H1 (cell line): Measurements from ENCODE around the gene DGKZ. TPM values are rescaled to one million over a fixed set of nuclear protein-coding genes. Genes with fewer than 3 reads are reported as not detected.

Experiments
- ASH2L ChIP-seq: fragments of 200-600, 300-600 bp; sonication (generic); IDR thresholded peaks from one replicate; pipeline ENCODE4 v1.7.1; 2017; ENCODE audit warnings: low read length
- BRCA1 ChIP-seq: IDR thresholded peaks from 2 replicates; pipeline ENCODE4 v1.6.1; 2012; ENCODE audit warnings: low read depth, low read length, improper control_type of control experiment
- CHD7 ChIP-seq: fragments of 300-600 bp; sonication (generic); IDR thresholded peaks from 2 replicates; pipeline ENCODE4 v1.7.1; 2012; ENCODE audit warnings: low read length, moderate library complexity, mild to moderate bottlenecking, inconsistent platforms; ENCODE audit not compliant: insufficient replicate concordance
- CTBP2 ChIP-seq: IDR thresholded peaks from 2 replicates; pipeline ENCODE4 v1.7.0; 2011; ENCODE audit warnings: borderline replicate concordance, mild to moderate bottlenecking, moderate library complexity, mixed read lengths, low read length; ENCODE audit not compliant: insufficient read depth, insufficient read length
- EGR1 ChIP-seq: IDR thresholded peaks from 2 replicates; pipeline ENCODE4 v1.6.1; 2011; ENCODE audit warnings: low read depth, low read length, borderline replicate concordance
- POLR2AphosphoS5 ChIP-seq: IDR thresholded peaks from 2 replicates; pipeline ENCODE4 v1.6.1; 2011; ENCODE audit warnings: low read depth, low read length
- RXRA ChIP-seq: IDR thresholded peaks from 2 replicates; pipeline ENCODE4 v1.6.1; 2011; ENCODE audit warnings: low read depth, mild to moderate bottlenecking, low read length, moderate library complexity; ENCODE audit not compliant: insufficient read depth
- TAF1 ChIP-seq: IDR thresholded peaks from 2 replicates; pipeline ENCODE4 v1.6.1; 2011; ENCODE audit warnings: mild to moderate bottlenecking, low read depth, low read length
- TBP ChIP-seq: IDR thresholded peaks from 2 replicates; pipeline ENCODE4 v1.6.1; 2011; ENCODE audit warnings: low read depth, low read length, improper control_type of control experiment
- polyA plus RNA-seq, 7 experiments: library from polyadenylated mRNA; depleted of rRNA in 3 of 7; stranded (reverse) in 5 of 7; unstranded in 2 of 7; fragments of >200 nt in 5 of 7; fragments of 200-250 nt in 2 of 7; gene quantifications; 1 replicate in 5 of 7; 2 replicates in 1 of 7; 4 replicates in 1 of 7; pipeline versions ENCODE4 v1.2.1 to v1.2.3, GENCODE V29; 2011 to 2013; ENCODE audit warnings: missing spikeins in 2 of 7, mixed read lengths in 2 of 7
- total RNA-seq: library from RNA; stranded (reverse); fragmentation: NEBNext Ultra II Directional; extraction: Animal tissue kit (Norgen Biotek cat#: 25700); gene quantifications from 2 replicates; pipeline ENCODE4 v1.2.1, GENCODE V29; 2021
- TF ChIP-seq, protein P1 (sequence below): IDR thresholded peaks from 2 replicates; pipeline ENCODE4 v1.6.1; 2011; ENCODE audit warnings: low read depth, mild to moderate bottlenecking, low read length; ENCODE audit not compliant: insufficient read depth

The DGKZ gene
- total and polyA plus RNA-seq, 2 of the 8 experiments (the other 6 are each of a cell fraction or from before 2014, with no cell fraction given), result 84.4 to 184 TPM

DNA sequence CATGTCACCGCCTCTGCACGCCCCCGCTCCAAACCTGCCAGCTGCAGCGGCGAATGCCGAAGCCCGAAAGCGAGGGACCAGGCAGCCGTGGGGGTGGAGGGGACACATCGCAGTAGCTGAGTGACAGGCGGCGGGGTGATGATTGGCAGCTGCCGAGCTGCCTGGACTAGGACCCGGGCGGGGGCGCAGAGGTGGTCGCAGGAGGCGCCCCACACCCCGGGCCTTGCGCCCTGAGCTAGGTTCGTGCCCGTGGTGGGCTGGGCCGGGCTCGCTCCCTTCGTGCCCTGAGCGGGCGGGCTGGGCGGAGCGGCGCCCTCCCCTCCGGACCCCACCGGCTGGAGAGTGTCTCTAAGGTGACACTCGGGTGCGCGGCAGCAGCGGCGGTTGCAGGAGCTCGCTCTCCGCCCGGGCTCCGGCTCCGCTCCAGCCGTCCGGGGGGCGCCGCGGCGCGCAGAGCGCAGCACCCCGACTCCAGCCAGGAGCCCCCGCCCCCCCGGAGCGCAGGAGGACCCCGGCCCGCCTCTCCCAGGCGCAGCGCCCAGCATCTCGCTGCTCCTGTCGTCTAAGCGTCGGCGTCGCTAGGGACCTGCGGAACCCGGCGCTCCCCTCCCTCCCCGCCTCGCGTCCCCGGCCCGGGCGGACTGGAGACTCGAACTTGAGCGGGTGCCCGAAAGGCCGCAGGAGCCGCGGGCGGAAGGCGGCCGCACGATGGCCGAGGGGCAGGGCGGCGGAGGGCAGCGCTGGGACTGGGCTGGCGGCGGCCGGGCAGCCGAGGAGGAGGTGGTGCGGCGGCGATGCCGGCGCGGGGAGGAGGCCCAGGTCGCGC is 14.5 kb upstream of the DGKZ start (continued):
- TF ChIP-seq CHD7 (no peak), TAF1 (no peak), POLR2AphosphoS5 (no peak), ASH2L (peak; percentile 64), RXRA (no peak), EGR1 (peak; percentile 94), CTBP2 (no peak), BRCA1 (no peak), TBP (no peak)
- TF ChIP-seq, protein P1, sequence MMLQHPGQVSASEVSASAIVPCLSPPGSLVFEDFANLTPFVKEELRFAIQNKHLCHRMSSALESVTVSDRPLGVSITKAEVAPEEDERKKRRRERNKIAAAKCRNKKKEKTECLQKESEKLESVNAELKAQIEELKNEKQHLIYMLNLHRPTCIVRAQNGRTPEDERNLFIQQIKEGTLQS, result no peak
